HEK293 (cell line): ENCODE measurements around the gene CABCOCO1.

Experiments used
- GLI2 ChIP-seq: fragments of 450-650 bp; formaldehyde crosslinking; IDR thresholded peaks from 2 replicates; pipeline ENCODE4; 2017; ENCODE audit warnings: missing biosample characterization, missing genetic modification characterization, low read depth, borderline replicate concordance
- HOXA7 ChIP-seq: sonication (generic); formaldehyde crosslinking; IDR thresholded peaks from 2 replicates; pipeline ENCODE4 v1.8.1; 2022; ENCODE audit warnings: missing genetic modification reagents, borderline replicate concordance
- KLF7 ChIP-seq: fragments of 450-650 bp; formaldehyde crosslinking; IDR thresholded peaks from 2 replicates; pipeline ENCODE4 v1.5.1; 2016; ENCODE audit warnings: missing biosample characterization, missing genetic modification characterization, borderline replicate concordance
- MYNN ChIP-seq: fragments of 450-650 bp; formaldehyde crosslinking; IDR thresholded peaks from 2 replicates; pipeline ENCODE4 v1.5.1; 2016; ENCODE audit warnings: missing biosample characterization, missing genetic modification characterization, borderline replicate concordance
- PRDM1 ChIP-seq: fragments of 450-650 bp; formaldehyde crosslinking; IDR thresholded peaks from 2 replicates; pipeline ENCODE4; 2016; ENCODE audit warnings: missing biosample characterization, missing genetic modification characterization
- SALL2 ChIP-seq: fragments of 450-650 bp; formaldehyde crosslinking; IDR thresholded peaks from 2 replicates; pipeline ENCODE4 v1.5.0; 2017; ENCODE audit warnings: missing biosample characterization, mild to moderate bottlenecking, missing genetic modification characterization, borderline replicate concordance
- SCRT2 ChIP-seq: fragments of 450-650 bp; formaldehyde crosslinking; IDR thresholded peaks from 2 replicates; pipeline ENCODE4 v1.5.1; 2016; ENCODE audit warnings: missing biosample characterization, missing genetic modification characterization
- ZNF184 ChIP-seq: fragments of 450-650 bp; IDR thresholded peaks from 2 replicates; pipeline ENCODE4 v1.5.1; 2018; ENCODE audit warnings: missing biosample characterization, mild to moderate bottlenecking, missing genetic modification characterization
- ZNF610 ChIP-seq: fragments of 450-650 bp; formaldehyde crosslinking; IDR thresholded peaks from 2 replicates; pipeline ENCODE4 v1.5.1; 2016; ENCODE audit warnings: missing biosample characterization, missing genetic modification characterization, borderline replicate concordance
- ZNF768 ChIP-seq: fragments of 450-650 bp; formaldehyde crosslinking; IDR thresholded peaks from 2 replicates; pipeline ENCODE4 v1.5.1; 2018; ENCODE audit warnings: missing biosample characterization, mild to moderate bottlenecking, missing genetic modification characterization
- TF ChIP-seq, protein P1 (sequence below): fragments of 450-650 bp; formaldehyde crosslinking; IDR thresholded peaks from 2 replicates; pipeline ENCODE4 v1.5.1; 2016; ENCODE audit warnings: missing biosample characterization, missing genetic modification characterization
- TF ChIP-seq, protein P2 (sequence below): fragments of 450-650 bp; formaldehyde crosslinking; conservative IDR thresholded peaks from 2 replicates; pipeline ENCODE4 v1.5.1; 2016; ENCODE audit warnings: low read depth, missing biosample characterization, missing genetic modification characterization
- TF ChIP-seq, protein P3 (sequence below): fragments of 450-650 bp; formaldehyde crosslinking; IDR thresholded peaks from 2 replicates; pipeline ENCODE4 v1.5.1; 2016; ENCODE audit warnings: missing biosample characterization, missing genetic modification characterization

DNA sequence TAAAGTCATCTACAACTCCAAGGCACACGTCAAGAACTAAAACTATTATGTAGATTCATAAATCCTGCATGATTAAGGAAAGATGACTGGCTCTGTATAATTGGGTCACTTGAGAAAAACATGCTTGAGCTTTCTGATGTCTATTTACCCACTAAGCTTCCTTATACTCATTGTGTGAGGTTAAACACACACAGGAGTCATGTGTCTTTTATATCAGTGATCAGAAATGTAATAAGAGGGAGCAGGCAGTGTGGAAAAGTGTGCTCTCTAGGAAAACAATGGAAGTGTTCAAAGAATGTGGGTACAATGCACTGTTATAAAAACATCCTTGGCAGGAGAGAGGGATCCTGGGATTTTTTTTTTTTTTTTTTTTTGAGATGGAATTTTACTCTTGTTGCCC is 130.2 kb downstream of the CABCOCO1 start:
- TF ChIP-seq SCRT2 (tag by site-specific recombination) (no peak), ZNF184 (no peak), HOXA7 (no peak), ZNF610 (tag by site-specific recombination) (no peak), ZNF768 (no peak), SALL2 (tag by site-specific recombination) (no peak), MYNN (tag by site-specific recombination) (no peak), GLI2 (tag by site-specific recombination) (no peak), PRDM1 (tag by site-specific recombination) (no peak), KLF7 (tag by site-specific recombination) (no peak)
- TF ChIP-seq, protein P1, sequence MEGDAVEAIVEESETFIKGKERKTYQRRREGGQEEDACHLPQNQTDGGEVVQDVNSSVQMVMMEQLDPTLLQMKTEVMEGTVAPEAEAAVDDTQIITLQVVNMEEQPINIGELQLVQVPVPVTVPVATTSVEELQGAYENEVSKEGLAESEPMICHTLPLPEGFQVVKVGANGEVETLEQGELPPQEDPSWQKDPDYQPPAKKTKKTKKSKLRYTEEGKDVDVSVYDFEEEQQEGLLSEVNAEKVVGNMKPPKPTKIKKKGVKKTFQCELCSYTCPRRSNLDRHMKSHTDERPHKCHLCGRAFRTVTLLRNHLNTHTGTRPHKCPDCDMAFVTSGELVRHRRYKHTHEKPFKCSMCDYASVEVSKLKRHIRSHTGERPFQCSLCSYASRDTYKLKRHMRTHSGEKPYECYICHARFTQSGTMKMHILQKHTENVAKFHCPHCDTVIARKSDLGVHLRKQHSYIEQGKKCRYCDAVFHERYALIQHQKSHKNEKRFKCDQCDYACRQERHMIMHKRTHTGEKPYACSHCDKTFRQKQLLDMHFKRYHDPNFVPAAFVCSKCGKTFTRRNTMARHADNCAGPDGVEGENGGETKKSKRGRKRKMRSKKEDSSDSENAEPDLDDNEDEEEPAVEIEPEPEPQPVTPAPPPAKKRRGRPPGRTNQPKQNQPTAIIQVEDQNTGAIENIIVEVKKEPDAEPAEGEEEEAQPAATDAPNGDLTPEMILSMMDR (tag by site-specific recombination) = no peak
- TF ChIP-seq, protein P2, sequence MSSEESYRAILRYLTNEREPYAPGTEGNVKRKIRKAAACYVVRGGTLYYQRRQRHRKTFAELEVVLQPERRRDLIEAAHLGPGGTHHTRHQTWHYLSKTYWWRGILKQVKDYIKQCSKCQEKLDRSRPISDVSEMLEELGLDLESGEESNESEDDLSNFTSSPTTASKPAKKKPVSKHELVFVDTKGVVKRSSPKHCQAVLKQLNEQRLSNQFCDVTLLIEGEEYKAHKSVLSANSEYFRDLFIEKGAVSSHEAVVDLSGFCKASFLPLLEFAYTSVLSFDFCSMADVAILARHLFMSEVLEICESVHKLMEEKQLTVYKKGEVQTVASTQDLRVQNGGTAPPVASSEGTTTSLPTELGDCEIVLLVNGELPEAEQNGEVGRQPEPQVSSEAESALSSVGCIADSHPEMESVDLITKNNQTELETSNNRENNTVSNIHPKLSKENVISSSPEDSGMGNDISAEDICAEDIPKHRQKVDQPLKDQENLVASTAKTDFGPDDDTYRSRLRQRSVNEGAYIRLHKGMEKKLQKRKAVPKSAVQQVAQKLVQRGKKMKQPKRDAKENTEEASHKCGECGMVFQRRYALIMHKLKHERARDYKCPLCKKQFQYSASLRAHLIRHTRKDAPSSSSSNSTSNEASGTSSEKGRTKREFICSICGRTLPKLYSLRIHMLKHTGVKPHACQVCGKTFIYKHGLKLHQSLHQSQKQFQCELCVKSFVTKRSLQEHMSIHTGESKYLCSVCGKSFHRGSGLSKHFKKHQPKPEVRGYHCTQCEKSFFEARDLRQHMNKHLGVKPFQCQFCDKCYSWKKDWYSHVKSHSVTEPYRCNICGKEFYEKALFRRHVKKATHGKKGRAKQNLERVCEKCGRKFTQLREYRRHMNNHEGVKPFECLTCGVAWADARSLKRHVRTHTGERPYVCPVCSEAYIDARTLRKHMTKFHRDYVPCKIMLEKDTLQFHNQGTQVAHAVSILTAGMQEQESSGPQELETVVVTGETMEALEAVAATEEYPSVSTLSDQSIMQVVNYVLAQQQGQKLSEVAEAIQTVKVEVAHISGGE (tag by site-specific recombination) = no peak
- TF ChIP-seq, protein P3, sequence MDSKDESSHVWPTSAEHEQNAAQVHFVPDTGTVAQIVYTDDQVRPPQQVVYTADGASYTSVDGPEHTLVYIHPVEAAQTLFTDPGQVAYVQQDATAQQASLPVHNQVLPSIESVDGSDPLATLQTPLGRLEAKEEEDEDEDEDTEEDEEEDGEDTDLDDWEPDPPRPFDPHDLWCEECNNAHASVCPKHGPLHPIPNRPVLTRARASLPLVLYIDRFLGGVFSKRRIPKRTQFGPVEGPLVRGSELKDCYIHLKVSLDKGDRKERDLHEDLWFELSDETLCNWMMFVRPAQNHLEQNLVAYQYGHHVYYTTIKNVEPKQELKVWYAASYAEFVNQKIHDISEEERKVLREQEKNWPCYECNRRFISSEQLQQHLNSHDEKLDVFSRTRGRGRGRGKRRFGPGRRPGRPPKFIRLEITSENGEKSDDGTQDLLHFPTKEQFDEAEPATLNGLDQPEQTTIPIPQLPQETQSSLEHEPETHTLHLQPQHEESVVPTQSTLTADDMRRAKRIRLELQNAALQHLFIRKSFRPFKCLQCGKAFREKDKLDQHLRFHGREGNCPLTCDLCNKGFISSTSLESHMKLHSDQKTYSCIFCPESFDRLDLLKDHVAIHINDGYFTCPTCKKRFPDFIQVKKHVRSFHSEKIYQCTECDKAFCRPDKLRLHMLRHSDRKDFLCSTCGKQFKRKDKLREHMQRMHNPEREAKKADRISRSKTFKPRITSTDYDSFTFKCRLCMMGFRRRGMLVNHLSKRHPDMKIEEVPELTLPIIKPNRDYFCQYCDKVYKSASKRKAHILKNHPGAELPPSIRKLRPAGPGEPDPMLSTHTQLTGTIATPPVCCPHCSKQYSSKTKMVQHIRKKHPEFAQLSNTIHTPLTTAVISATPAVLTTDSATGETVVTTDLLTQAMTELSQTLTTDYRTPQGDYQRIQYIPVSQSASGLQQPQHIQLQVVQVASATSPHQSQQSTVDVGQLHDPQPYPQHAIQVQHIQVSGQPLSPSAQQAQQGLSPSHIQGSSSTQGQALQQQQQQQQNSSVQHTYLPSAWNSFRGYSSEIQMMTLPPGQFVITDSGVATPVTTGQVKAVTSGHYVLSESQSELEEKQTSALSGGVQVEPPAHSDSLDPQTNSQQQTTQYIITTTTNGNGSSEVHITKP (tag by site-specific recombination) = no peak
